ENCODE results near the gene CHD9NB. TPM values are rescaled to one million over a fixed set of nuclear protein-coding genes. Genes with fewer than 3 reads are reported as not detected.

The CHD9NB gene
- total and polyA plus RNA-seq, 8 donors: 2.2 to 10.7 (median 7.3) TPM

- Histone ChIP-seq H3K27ac (no peak overlapping the region), H3K27me3 (no peaks in the 10 kb centered on the region), H3K36me3 (no peaks in the 10 kb centered on the region), H3K9me3 (no peaks in the 10 kb centered on the region), H3K4me3 (no peak overlapping the region), H3K4me1 (peaks cover 34 to 52% of the 10 kb centered on the region in 2 donors)
- DNase-seq: no peak
- intact Hi-C loops (cut with DNase I): no loop called here
- ATAC-seq: no peak
- TF ChIP-seq CTCF (IDR thresholded peaks at IDR 0.05): no peak
Measured at GRCh38 chr16:53083119-53083518, 30.4 kb upstream of the CHD9NB start.

GRCh38 chr16:53082509-53082908, 29.8 kb upstream of the CHD9NB start:
- ATAC-seq (no peak), DNase-seq (no peak)
- no peaks in the 10 kb centered on the region for H3K36me3 ChIP-seq
- H3K4me3 ChIP-seq: no peak overlapping the region
- H3K9me3 ChIP-seq: no peaks in the 10 kb centered on the region
- H3K27me3 ChIP-seq: no peaks in the 10 kb centered on the region
- no peak for TF ChIP-seq CTCF (IDR thresholded peaks at IDR 0.05)
- H3K27ac ChIP-seq: no peak overlapping the region
- intact Hi-C loops (cut with DNase I): no loop called here
- H3K4me1 ChIP-seq: peaks cover 34 to 51% of the 10 kb centered on the region in 2 donors

GRCh38 chr16:53081686-53082407, 29.1 kb upstream of the CHD9NB start:
- TF ChIP-seq CTCF (IDR thresholded peaks at IDR 0.05): no peak
- H3K4me3 ChIP-seq: no peak overlapping the region
- H3K27me3 ChIP-seq: no peaks in the 10 kb centered on the region
- intact Hi-C loops (cut with DNase I): no loop called here
- H3K36me3 ChIP-seq: no peaks in the 10 kb centered on the region
- no peaks in the 10 kb centered on the region for H3K9me3 ChIP-seq
- DNase-seq: no peak
- no peak for ATAC-seq
- H3K27ac ChIP-seq: peak overlapping the region in 1 of 2 donors; percentile 72
- peaks cover 27 to 45% of the 10 kb centered on the region in 2 donors for H3K4me1 ChIP-seq

GRCh38 chr16:53081032-53081424, 28.3 kb upstream of the CHD9NB start:
- TF ChIP-seq CTCF (IDR thresholded peaks at IDR 0.05): no peak
- Histone ChIP-seq H3K27me3 (no peaks in the 10 kb centered on the region), H3K9me3 (no peaks in the 10 kb centered on the region), H3K4me1 (peaks cover 19 to 38% of the 10 kb centered on the region in 2 donors), H3K27ac (peak overlapping the region; percentile 53 to 72), H3K36me3 (no peaks in the 10 kb centered on the region), H3K4me3 (no peak overlapping the region)
- intact Hi-C loops (cut with DNase I): no loop called here
- DNase-seq (no peak), ATAC-seq (no peak)

- peaks cover 14 to 32% of the 10 kb centered on the region in 2 donors for H3K4me1 ChIP-seq
- H3K9me3 ChIP-seq: no peaks in the 10 kb centered on the region
- TF ChIP-seq CTCF (IDR thresholded peaks at IDR 0.05): no peak
- ATAC-seq (peak; percentile 55), DNase-seq (peak in 2 of 4 donors; percentile 73 to 86)
- H3K4me3 ChIP-seq: no peak overlapping the region
- H3K36me3 ChIP-seq: no peaks in the 10 kb centered on the region
- intact Hi-C loops (cut with DNase I): no loop called here
- H3K27me3 ChIP-seq: no peaks in the 10 kb centered on the region
- H3K27ac ChIP-seq: peak overlapping the region; percentile 53 to 72
Measured at GRCh38 chr16:53080345-53081031, 27.8 kb upstream of the CHD9NB start.

Data from left lung (tissue), 10 donors.